Gastrocnemius medialis (tissue), 4 donors: ENCODE data around the gene COL20A1.

Experiments used
- CTCF ChIP-seq, 5 experiments: fragments of 450-650 bp in 3 of 5; fragments of 200-600 bp in 2 of 5; sonication (generic) in 2 of 5; IDR thresholded peaks in 4 of 5; conservative IDR thresholded peaks in 1 of 5; 1 replicate in 4 of 5; 2 replicates in 1 of 5; pipeline ENCODE4 v1.5.1; 2016 to 2019; ENCODE audit warnings: antibody characterized with exemption in 5 of 5, mild to moderate bottlenecking in 3 of 5, moderate library complexity in 3 of 5
- POLR2A ChIP-seq, 2 donors: fragments of 450-650 bp; IDR thresholded peaks; one replicate each; pipeline ENCODE4 v1.6.1; 2017; ENCODE audit warnings: antibody characterized with exemption in 2 of 2, mild to moderate bottlenecking in 2 of 2, moderate library complexity in 2 of 2

- TF ChIP-seq POLR2A (IDR thresholded peaks at IDR 0.05) (no peak), CTCF (IDR thresholded peaks at IDR 0.05 in 4 of 5, conservative IDR thresholded peaks at IDR 0.05 in 1 of 5) (no peak)
Measured at GRCh38 chr20:63330940-63331339, 38.0 kb downstream of the COL20A1 start.
